Islet precursor cell (in vitro differentiated cells): Measurements from ENCODE around the gene TSPAN2.
A peak's percentile ranks its signal among the peaks of the same experiment; 100 is the strongest.
"Not testable (repeated sequence)": the region's sequence is repeated elsewhere in the genome, so short reads cannot be mapped to it uniquely, and the experiment has no call there.

Experiments used
- DNase-seq: peaks from one replicate; pipeline ENCODE4 v3.0.0-alpha.2; 2018

Gene TSPAN2

DNA sequence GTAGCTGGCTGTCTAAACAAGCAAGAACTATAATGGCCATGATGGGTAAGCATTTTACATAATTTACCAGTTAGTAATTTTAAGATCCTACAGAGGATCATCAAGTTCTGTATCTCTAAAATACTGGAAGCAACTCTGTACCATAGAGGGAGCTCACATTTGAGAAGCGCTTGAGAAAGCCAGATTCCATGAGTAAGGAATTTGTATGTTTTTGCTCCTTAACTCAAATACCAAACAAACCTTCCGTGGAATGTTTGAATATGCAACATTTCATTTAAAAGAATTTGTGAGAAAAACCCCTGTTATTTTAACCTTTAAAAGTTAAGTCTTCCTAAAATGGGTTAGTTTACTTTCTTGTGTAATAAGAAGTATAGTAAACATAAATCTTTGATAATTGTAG lies 57.7 kb downstream of the TSPAN2 start:
- DNase-seq, result no peak

DNA sequence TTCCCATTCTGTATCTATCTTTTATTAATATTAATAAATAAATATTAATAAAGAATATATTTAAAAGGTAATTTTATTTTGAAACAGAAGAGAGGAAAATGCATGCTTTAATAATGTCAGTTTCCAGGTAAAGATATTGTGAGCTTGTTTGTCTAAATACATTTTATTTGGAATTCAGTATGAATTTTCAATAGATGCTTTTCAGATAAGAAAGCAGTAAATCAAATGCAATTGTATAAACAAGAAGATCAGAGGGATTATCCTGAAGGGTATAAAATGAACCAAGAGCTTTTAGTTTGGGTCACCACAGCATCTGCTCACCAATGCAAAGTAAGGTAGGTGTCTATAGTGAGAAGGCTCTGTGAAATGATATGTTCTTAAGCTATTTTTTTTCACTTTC lies 59.8 kb downstream of the TSPAN2 start, which contains the start of gene TSHB:
TSS of gene TSHB (plus strand) at position 301 of the 400 bp plus-strand sequence. CDS start 3,537 bp downstream, outside the sequence.
- no peak for DNase-seq

DNA sequence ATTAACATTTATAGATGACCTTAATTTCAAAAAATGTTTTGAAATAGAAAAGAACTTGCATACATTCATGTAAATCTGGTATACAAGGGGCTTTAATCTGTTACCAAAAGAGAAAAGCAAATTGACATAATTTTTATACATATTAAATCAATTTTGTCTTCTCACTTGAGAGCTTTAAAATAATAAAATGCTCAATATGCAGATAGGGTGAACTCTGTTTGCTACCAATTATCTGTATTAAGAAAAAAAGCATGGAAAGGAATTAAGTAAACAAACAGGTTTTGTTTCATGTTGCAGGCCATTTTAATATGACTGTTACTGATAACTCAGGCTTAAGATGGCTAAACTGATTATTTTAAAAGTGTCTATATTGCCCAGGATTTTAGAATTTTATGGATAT lies 65.7 kb downstream of the TSPAN2 start:
- no peak for DNase-seq

DNA sequence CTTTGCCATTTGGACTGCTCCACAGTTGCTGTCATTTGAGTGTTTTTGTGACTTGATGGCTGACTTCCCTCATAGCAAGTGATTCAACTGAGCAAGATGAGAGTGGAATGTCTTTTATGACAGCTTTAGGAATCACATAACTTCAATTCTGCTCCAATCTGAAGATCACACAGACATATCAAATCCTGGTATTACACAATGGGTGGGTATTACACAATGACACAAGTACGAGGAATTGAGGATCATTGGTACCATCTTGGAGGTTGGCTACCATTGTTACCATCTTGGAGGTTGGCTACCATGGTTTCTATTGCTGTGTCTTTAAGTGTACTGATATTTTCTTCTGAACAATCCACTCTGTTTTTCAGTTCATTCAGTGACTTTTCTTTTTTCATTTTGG lies 68.2 kb downstream of the TSPAN2 start:
- no peak for DNase-seq

DNA sequence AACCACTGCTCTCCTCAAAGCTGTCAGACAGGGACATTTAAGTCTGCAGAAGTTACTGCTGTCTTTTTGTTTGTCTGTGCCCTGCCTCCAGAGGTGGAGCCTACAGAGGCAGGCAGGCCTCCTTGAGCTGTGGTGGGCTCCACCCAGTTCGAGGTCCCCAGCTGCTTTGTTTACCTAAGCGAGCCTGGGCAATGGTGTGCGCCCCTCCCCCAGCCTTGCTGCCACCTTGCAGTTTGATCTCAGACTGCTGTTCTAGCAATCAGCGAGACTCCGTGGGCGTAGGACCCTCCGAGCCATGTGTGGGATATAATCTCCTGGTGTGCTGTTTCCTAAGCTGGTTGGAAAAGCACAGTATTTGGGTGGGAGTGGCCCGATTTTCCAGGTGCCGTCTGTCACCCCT lies 69.8 kb downstream of the TSPAN2 start:
- DNase-seq, result not testable (repeated sequence)

DNA sequence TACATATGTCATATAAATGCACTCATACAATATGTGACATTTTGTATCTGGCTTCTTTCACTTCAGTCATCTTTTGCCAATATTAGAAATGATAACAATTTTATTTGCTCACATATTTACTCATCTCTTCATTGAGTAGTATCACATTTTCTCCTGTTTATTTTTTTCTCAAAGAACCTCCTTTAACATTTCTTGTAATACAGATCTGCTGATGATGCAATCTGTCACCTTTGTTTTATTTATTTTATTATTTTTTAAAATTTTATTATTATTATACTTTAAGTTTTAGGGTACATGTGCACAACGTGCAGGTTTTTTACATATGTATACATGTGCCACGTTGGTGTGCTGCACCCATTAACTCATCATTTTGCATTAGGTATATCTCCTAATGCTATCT lies 75.5 kb downstream of the TSPAN2 start:
- no peak for DNase-seq

DNA sequence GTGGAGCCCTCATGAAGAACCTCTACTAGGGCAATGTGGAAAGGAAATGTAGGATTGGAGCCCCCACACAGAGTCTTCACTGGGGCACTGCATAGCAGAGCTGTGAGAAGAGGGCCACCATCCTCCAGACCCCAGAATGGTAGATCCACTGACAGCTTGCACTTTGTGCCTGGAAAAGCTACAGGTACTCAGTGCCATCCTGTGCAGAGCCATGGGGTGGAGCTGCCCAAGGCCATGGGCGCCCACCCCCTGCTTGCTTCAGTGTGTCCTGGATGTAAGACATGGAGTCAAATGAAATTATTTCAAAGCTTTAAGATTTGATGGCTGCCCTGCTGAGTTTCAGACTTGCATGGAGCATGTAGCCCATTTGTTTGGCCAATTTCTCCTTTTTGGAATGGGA lies 76.9 kb downstream of the TSPAN2 start:
- DNase-seq, result no peak

DNA sequence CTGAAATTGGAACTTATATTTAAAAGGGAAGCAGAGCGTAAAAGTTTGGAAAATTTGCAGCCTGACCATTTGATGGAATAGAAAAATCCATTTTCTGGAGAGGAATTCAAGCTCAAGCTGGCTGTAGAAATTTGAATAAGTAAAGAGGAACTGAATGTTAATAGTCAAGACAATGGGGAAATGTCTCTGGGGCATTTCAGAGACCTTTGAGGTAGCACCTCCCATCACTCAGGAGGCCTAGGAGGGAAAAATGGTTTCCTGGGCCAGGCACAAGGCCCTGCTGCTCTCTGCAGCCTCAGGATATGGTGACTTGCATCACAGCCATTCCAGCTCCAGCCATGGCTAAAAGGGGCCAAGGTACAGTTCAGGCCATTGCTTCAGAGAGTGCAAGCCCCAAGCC lies 77.3 kb downstream of the TSPAN2 start:
- no peak for DNase-seq

DNA sequence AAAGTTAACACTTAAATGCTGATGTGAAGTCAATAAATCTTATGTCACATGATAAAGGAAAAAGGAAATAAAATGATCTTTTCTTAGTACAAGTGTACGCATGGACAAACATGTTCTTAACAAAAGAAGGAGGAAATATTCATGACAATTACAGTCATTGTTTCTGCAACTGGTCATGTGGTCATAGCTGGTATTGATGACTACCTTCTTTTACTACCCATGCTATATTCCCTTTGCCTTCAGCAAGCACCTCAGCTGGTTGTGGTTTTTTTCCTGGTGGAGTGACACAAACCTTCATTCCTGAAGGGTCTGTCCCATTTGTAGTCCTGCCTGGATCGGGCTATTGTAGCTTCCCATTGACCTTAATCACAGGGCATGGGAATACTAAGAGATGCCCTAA lies 83.1 kb downstream of the TSPAN2 start:
- DNase-seq, result peak; percentile 67
